GM19467 (cell line): ENCODE data around the gene AKT2.
A peak's percentile ranks its signal among the peaks of the same experiment; 100 is the strongest.

ENCODE experiments used
- ATAC-seq: cut with Tn5 transposase; IDR thresholded peaks from one replicate; pipeline ENCODE4 v1.9.1; 2021; ENCODE audit warnings: mild to moderate bottlenecking, moderate library complexity; ENCODE audit not compliant: unreplicated experiment

The AKT2 gene

GRCh38 chr19:40192758-40193586, 92.2 kb downstream of the AKT2 start:
- no peak for ATAC-seq

GRCh38 chr19:40191836-40192646, 93.1 kb downstream of the AKT2 start:
- no peak for ATAC-seq

- ATAC-seq = peak; percentile 86
Observed at GRCh38 chr19:40190891-40191835, 94.0 kb downstream of the AKT2 start, which contains the start of gene MAP3K10. Gene MAP3K10, plus strand, starts transcription at chr19:40191426. Its CDS starts 606 bp downstream, at chr19:40192032.

GRCh38 chr19:40184273-40184672, 100.9 kb downstream of the AKT2 start:
- no peak for ATAC-seq
